GM18520 (cell line): ENCODE measurements around the gene NAIP.
"Not testable (repeated sequence)": the region's sequence is repeated elsewhere in the genome, so short reads cannot be mapped to it uniquely, and the experiment has no call there.

Experiments
- ATAC-seq: cut with Tn5 transposase; IDR thresholded peaks from one replicate; pipeline ENCODE4 v1.9.1; 2021; ENCODE audit not compliant: unreplicated experiment

The NAIP gene

GRCh38 chr5:70931709-70932368, 93.3 kb downstream of the NAIP start:
- not testable (repeated sequence) for ATAC-seq

GRCh38 chr5:70925211-70925562, 100.0 kb downstream of the NAIP start:
- not testable (repeated sequence) for ATAC-seq
